ENCODE data around the gene WDFY4.

Gene WDFY4

DNA sequence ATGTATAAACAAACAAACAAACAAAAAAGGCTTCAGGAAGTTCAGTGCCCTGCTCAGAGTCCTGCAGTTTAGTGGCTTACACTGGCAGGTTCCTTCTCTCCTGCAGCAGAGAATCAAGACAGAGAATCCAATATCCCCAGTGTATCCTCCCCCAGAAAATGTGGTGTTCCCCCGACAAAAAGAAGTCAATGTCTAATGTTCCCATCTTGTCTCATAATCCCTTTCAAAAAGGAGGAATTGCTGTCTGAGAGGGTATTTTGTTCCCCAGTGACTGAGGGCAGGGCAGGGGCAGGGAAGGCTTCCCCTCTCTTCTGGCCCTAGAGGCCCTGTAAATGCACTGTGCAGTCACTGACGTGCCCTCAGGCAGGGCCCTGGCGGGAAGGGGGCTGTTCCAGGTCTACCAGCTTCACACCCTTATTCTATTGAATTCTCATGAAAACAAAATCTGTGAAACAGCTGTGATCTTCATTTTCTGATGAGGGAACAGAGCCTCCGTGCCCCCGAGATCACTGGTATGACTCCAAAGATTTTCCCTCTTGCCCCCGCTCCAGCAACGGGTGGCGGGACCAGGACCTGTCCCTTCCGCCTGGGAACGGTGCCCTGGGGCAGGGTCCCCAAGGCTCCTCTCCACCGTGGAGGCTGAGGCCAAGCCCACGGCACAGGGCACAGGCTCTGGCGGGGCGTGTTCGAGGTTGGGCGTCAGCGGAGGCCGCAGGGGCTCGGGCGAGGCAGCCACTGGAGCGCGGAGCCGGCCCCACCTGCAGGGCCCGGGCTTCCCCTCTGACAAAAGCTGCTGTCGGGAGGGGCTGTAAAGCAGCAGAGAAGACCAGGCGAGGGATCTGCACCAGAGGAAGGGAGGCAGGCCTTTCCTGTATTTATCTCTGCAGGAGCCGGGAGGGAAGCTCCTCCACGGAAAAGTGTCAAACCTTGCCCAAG lies 13.4 kb upstream of the WDFY4 start:
- Histone ChIP-seq H3K79me1 (replicated peaks; ENCODE audit: low read length, poor library complexity, severe bottlenecking) (no peaks in the 10 kb centered on the region), H3K4ac (ENCODE audit: low read depth in 1 of 2, low read length in 2 of 2) (no peak overlapping the region), H2AFZ (ENCODE audit: low read depth, low read length) (no peak overlapping the region), H3K14ac (ENCODE audit: low read length in 2 of 2) (no peak overlapping the region), H4K91ac (ENCODE audit: low read length) (no peak overlapping the region), H3K27ac (ENCODE audit: low read length, poor library complexity, severe bottlenecking) (no peak overlapping the region), H2BK120ac (ENCODE audit: low read depth, low read length) (no peak overlapping the region), H3K4me2 (ENCODE audit: low read length, poor library complexity, severe bottlenecking) (peak overlapping the region; percentile 14), H3K23ac (ENCODE audit: low read length in 2 of 2) (no peak overlapping the region), H4K8ac (ENCODE audit: low read length) (no peak overlapping the region), H3K27me3 (ENCODE audit: control insufficient read depth in 1 of 2, insufficient read depth in 1 of 2, low read length in 2 of 2) (peaks cover 23 to 25% of the 10 kb centered on the region in 2 experiments), H3K9ac (ENCODE audit: low read length) (no peak overlapping the region), H2BK5ac (ENCODE audit: low read depth, low read length, poor library complexity, severe bottlenecking) (no peak overlapping the region), H3K18ac (ENCODE audit: low read depth in 1 of 2, low read length in 2 of 2) (no peak overlapping the region), H3K36me3 (ENCODE audit: control insufficient read depth in 1 of 2, insufficient read depth in 2 of 2, low read depth in 1 of 2, low read length in 2 of 2) (no peaks in the 10 kb centered on the region), H2AK5ac (ENCODE audit: low read length, severe bottlenecking) (no peak overlapping the region), H3K4me1 (ENCODE audit: control insufficient read depth, insufficient read depth, low read depth, low read length) (peaks cover 6% of the 10 kb centered on the region), H3K4me3 (ENCODE audit: insufficient read depth in 1 of 2, low read depth in 1 of 2, low read length in 2 of 2) (no peak overlapping the region), H3K9me3 (ENCODE audit: control insufficient read depth, low read length) (no peaks in the 10 kb centered on the region), H2BK12ac (ENCODE audit: low read length in 2 of 2) (no peak overlapping the region), H2BK15ac (ENCODE audit: low read depth, poor library complexity, severe bottlenecking) (no peak overlapping the region)
- 44% methylated on average over 27 of the region's 28 CpGs for WGBS
- no peak for DNase-seq

DNA sequence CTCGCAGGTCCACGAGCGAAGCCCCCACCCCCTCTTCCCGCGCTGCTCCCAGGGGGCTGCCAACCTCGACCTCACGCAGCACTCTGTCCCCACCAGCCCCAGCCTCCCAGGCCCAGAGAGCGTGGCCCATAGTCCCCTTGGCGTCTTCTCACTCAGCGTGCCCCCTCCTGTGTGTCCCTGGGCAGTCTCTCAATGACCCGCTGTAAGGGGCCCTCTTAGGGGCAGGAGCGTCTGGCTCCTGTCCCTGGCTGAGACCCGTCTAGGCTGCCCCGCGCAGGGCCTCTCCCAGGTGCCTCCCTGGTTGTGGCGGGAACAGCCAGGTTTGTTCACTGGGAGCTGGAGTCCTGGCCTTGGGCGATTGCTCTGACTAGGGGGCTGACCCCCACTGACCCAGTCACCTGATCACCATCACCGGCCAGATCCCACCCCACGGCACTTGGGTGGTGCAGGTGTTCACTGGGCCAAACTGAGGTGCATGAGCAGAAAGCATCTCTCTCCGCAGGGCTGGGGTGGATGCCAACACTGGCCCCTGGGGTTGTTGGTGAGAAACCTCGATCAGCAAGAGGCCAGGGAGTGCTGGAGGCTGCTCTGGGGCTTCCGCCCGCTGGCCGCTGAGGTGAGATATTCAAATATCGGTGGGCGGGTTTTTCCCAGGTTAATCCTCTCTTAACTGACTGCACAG lies 12.6 kb upstream of the WDFY4 start:
- Histone ChIP-seq H3K27ac (ENCODE audit: low read length, poor library complexity, severe bottlenecking) (no peak overlapping the region), H4K8ac (ENCODE audit: low read length) (no peak overlapping the region), H3K18ac (ENCODE audit: low read depth in 1 of 2, low read length in 2 of 2) (no peak overlapping the region), H3K4me2 (ENCODE audit: low read length, poor library complexity, severe bottlenecking) (no peak overlapping the region), H3K79me1 (replicated peaks; ENCODE audit: low read length, poor library complexity, severe bottlenecking) (no peaks in the 10 kb centered on the region), H2BK120ac (ENCODE audit: low read depth, low read length) (no peak overlapping the region), H2BK15ac (ENCODE audit: low read depth, poor library complexity, severe bottlenecking) (no peak overlapping the region), H2AK5ac (ENCODE audit: low read length, severe bottlenecking) (no peak overlapping the region), H3K36me3 (ENCODE audit: control insufficient read depth in 1 of 2, insufficient read depth in 2 of 2, low read depth in 1 of 2, low read length in 2 of 2) (no peaks in the 10 kb centered on the region), H2BK5ac (ENCODE audit: low read depth, low read length, poor library complexity, severe bottlenecking) (no peak overlapping the region), H2AFZ (ENCODE audit: low read depth, low read length) (no peak overlapping the region), H3K23ac (ENCODE audit: low read length in 2 of 2) (no peak overlapping the region), H3K14ac (ENCODE audit: low read length in 2 of 2) (no peak overlapping the region), H3K9me3 (ENCODE audit: control insufficient read depth, low read length) (no peaks in the 10 kb centered on the region), H4K91ac (ENCODE audit: low read length) (no peak overlapping the region), H3K4ac (ENCODE audit: low read depth in 1 of 2, low read length in 2 of 2) (no peak overlapping the region), H3K27me3 (ENCODE audit: control insufficient read depth in 1 of 2, insufficient read depth in 1 of 2, low read length in 2 of 2) (peaks cover 23 to 25% of the 10 kb centered on the region in 2 experiments), H3K9ac (ENCODE audit: low read length) (no peak overlapping the region), H3K4me1 (ENCODE audit: control insufficient read depth, insufficient read depth, low read depth, low read length) (peaks cover 6% of the 10 kb centered on the region), H3K4me3 (ENCODE audit: insufficient read depth in 1 of 2, low read depth in 1 of 2, low read length in 2 of 2) (no peak overlapping the region), H2BK12ac (ENCODE audit: low read length in 2 of 2) (no peak overlapping the region)
- no peak for DNase-seq
- WGBS: 77% methylated on average over 26 of the region's 26 CpGs

DNA sequence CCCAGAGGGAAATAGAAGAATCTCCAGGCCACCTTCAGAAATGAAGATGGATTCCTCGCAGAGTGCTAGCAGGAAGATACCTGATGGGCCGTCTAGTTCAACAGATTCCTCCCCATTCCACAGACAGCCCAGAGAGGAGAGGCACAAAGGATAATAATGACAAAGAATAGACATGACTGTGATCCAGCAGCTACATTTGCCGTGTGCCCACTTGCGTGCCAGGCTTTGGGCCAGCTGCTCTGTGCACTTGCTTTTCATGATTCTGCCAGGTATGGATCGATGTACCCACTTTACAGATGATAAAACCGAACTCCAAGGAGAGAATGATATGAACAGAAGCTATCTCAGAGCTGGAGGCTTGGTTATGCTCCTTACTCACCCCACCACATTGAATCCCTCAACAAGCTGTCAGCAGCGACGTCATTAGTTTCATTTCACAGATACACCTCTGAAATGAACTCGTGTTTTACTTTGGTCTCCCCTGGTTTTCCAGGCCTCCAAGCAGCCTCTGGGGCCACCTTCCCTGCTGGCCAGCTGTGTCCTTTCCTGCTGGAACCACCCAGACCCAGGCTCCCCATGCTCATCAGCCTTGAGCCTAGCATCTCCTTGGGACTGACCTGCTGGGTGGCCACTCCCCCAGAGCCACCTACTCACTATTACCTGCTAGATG lies 11.9 kb upstream of the WDFY4 start:
- Histone ChIP-seq H2BK12ac (ENCODE audit: low read length in 2 of 2) (no peak overlapping the region), H3K27ac (ENCODE audit: low read length, poor library complexity, severe bottlenecking) (no peak overlapping the region), H3K9me3 (ENCODE audit: control insufficient read depth, low read length) (peaks cover 3% of the 10 kb centered on the region), H3K4me3 (ENCODE audit: insufficient read depth in 1 of 2, low read depth in 1 of 2, low read length in 2 of 2) (no peak overlapping the region), H3K18ac (ENCODE audit: low read depth in 1 of 2, low read length in 2 of 2) (no peak overlapping the region), H3K27me3 (ENCODE audit: control insufficient read depth in 1 of 2, insufficient read depth in 1 of 2, low read length in 2 of 2) (peaks cover 23 to 25% of the 10 kb centered on the region in 2 experiments), H3K9ac (ENCODE audit: low read length) (no peak overlapping the region), H4K8ac (ENCODE audit: low read length) (no peak overlapping the region), H3K4me2 (ENCODE audit: low read length, poor library complexity, severe bottlenecking) (no peak overlapping the region), H3K23ac (ENCODE audit: low read length in 2 of 2) (no peak overlapping the region), H2BK5ac (ENCODE audit: low read depth, low read length, poor library complexity, severe bottlenecking) (no peak overlapping the region), H2AFZ (ENCODE audit: low read depth, low read length) (no peak overlapping the region), H3K14ac (ENCODE audit: low read length in 2 of 2) (no peak overlapping the region), H3K36me3 (ENCODE audit: control insufficient read depth in 1 of 2, insufficient read depth in 2 of 2, low read depth in 1 of 2, low read length in 2 of 2) (no peaks in the 10 kb centered on the region), H4K91ac (ENCODE audit: low read length) (no peak overlapping the region), H2AK5ac (ENCODE audit: low read length, severe bottlenecking) (no peak overlapping the region), H3K4me1 (ENCODE audit: control insufficient read depth, insufficient read depth, low read depth, low read length) (peaks cover 6% of the 10 kb centered on the region), H2BK15ac (ENCODE audit: low read depth, poor library complexity, severe bottlenecking) (no peak overlapping the region), H3K4ac (ENCODE audit: low read depth in 1 of 2, low read length in 2 of 2) (no peak overlapping the region), H3K79me1 (replicated peaks; ENCODE audit: low read length, poor library complexity, severe bottlenecking) (no peaks in the 10 kb centered on the region), H2BK120ac (ENCODE audit: low read depth, low read length) (no peak overlapping the region)
- 88% methylated on average over 9 of the region's 9 CpGs for WGBS
- no peak for DNase-seq

DNA sequence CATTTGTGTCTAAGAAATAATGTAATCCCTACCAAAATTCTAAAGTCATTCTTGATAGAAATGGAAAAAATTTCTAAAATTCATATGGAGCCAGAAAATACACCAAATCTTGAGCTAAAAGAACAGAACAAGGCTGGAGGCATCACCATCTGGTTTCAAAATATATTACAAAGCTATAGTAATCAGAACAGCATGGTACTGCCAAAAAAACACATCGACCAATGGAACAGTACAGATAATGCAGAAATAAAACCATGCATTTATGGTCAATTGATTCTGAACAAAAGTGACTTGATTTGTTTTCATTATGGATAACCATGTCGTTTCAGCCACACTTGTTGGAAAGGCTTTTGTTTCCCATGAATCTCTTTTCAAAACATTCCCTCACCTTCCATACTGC lies 7.0 kb upstream of the WDFY4 start:
- no peak overlapping the region for H2BK12ac ChIP-seq (ENCODE audit: low read length in 2 of 2)
- no peak overlapping the region for H2BK5ac ChIP-seq (ENCODE audit: low read depth, low read length, poor library complexity, severe bottlenecking)
- WGBS: 91% methylated on average over 1 of the region's 2 CpGs
- H3K9me3 ChIP-seq (ENCODE audit: control insufficient read depth, low read length): peaks cover 10% of the 10 kb centered on the region
- no peaks in the 10 kb centered on the region for H3K4me1 ChIP-seq (ENCODE audit: control insufficient read depth, insufficient read depth, low read depth, low read length)
- H3K14ac ChIP-seq (ENCODE audit: low read length in 2 of 2): no peak overlapping the region
- H3K36me3 ChIP-seq (ENCODE audit: control insufficient read depth in 1 of 2, insufficient read depth in 2 of 2, low read depth in 1 of 2, low read length in 2 of 2): no peaks in the 10 kb centered on the region
- no peak overlapping the region for H3K9ac ChIP-seq (ENCODE audit: low read length)
- no peak overlapping the region for H2BK15ac ChIP-seq (ENCODE audit: low read depth, poor library complexity, severe bottlenecking)
- no peak overlapping the region for H2BK120ac ChIP-seq (ENCODE audit: low read depth, low read length)
- no peak overlapping the region for H4K91ac ChIP-seq (ENCODE audit: low read length)
- H3K79me1 ChIP-seq (replicated peaks; ENCODE audit: low read length, poor library complexity, severe bottlenecking): no peaks in the 10 kb centered on the region
- no peak overlapping the region for H3K23ac ChIP-seq (ENCODE audit: low read length in 2 of 2)
- no peak overlapping the region for H3K4ac ChIP-seq (ENCODE audit: low read depth in 1 of 2, low read length in 2 of 2)
- H3K4me2 ChIP-seq (ENCODE audit: low read length, poor library complexity, severe bottlenecking): no peak overlapping the region
- peaks cover 5 to 14% of the 10 kb centered on the region in 2 experiments for H3K27me3 ChIP-seq (ENCODE audit: control insufficient read depth in 1 of 2, insufficient read depth in 1 of 2, low read length in 2 of 2)
- H3K27ac ChIP-seq (ENCODE audit: low read length, poor library complexity, severe bottlenecking): no peak overlapping the region
- no peak overlapping the region for H4K8ac ChIP-seq (ENCODE audit: low read length)
- H2AFZ ChIP-seq (ENCODE audit: low read depth, low read length): no peak overlapping the region
- no peak for DNase-seq
- H3K18ac ChIP-seq (ENCODE audit: low read depth in 1 of 2, low read length in 2 of 2): no peak overlapping the region
- no peak overlapping the region for H2AK5ac ChIP-seq (ENCODE audit: low read length, severe bottlenecking)
- no peak overlapping the region for H3K4me3 ChIP-seq (ENCODE audit: insufficient read depth in 1 of 2, low read depth in 1 of 2, low read length in 2 of 2)
